Endothelial cell of umbilical vein (primary cell): ENCODE results near the gene DCLK1. TPM values are rescaled to one million over a fixed set of nuclear protein-coding genes. Genes with fewer than 3 reads are reported as not detected.

ENCODE experiments used
- BruUV-seq: library from RNA; stranded (reverse); fragments of 400-500 nt; replicated peaks from 2 replicates; lab custom pipeline; 2021; lab: Mats Ljungman, UMichigan
- CTCF ChIA-PET: fragments of 300-600, 350-600 bp; sonication (Branson Sonifier 250); formaldehyde crosslinking; loops from one replicate; lab custom pipeline; 2021; ENCODE audit warnings: antibody characterized with exemption, inconsistent platforms; lab: Charles Lee
- POLR2A ChIA-PET: fragments of 300-600, 350-600 bp; sonication (Branson Sonifier 250); formaldehyde crosslinking; loops from one replicate; lab custom pipeline; 2021; ENCODE audit warnings: antibody characterized with exemption, inconsistent platforms; lab: Charles Lee
- DNase-seq: peaks from one replicate; pipeline ENCODE4 v3.0.0-alpha.2; 2011; ENCODE audit warnings: low read depth, low spot score
- FAIRE-seq: peaks from 2 replicates; lab custom pipeline; 2011; peaks lifted over from hg19 to GRCh38; lab: Jason Lieb, UNC
- H2AFZ ChIP-seq: 2 replicates; pipeline ENCODE4 v1.6.0; 2012; ENCODE audit warnings: low read depth, low read length, control low read depth, inconsistent platforms
- H3K27ac ChIP-seq: 2 replicates; pipeline ENCODE4 v1.5.1; 2011; ENCODE audit warnings: low read depth, mild to moderate bottlenecking, control low read depth, low read length, moderate library complexity; ENCODE audit not compliant: insufficient read depth
- H3K27me3 ChIP-seq, 2 experiments: 2 replicates each; pipeline versions ENCODE4 v1.6.0 to v1.6.1; 2011; ENCODE audit warnings: low read length in 2 of 2, mixed read lengths in 1 of 2; ENCODE audit not compliant: control insufficient read depth in 2 of 2, insufficient read depth in 2 of 2
- H3K36me3 ChIP-seq, 2 experiments: 2 replicates in 1 of 2; 3 replicates in 1 of 2; pipeline ENCODE4 v1.5.1; 2011; ENCODE audit warnings: low read length in 2 of 2, mild to moderate bottlenecking in 1 of 2, moderate library complexity in 1 of 2; ENCODE audit not compliant: control insufficient read depth in 2 of 2, insufficient read depth in 2 of 2; ENCODE audit errors: extremely low read depth in 1 of 2
- H3K4me1 ChIP-seq: 3 replicates; pipeline ENCODE4 v1.5.1; 2011; ENCODE audit warnings: mild to moderate bottlenecking, low read length; ENCODE audit not compliant: control insufficient read depth, insufficient read depth; ENCODE audit errors: extremely low read depth
- H3K4me2 ChIP-seq: 2 replicates; pipeline ENCODE4 v1.6.1; 2011; ENCODE audit warnings: low read length, control low read depth, mixed read lengths; ENCODE audit not compliant: insufficient read depth
- H3K4me3 ChIP-seq, 3 experiments: fragments of 200-600 bp in 1 of 3; sonication (generic), shearing (Covaris generic) in 1 of 3; replicated peaks in 1 of 3; 2 replicates each; pipeline ENCODE4 v1.5.1; 2011 to 2016; ENCODE audit warnings: control low read depth in 3 of 3, low read length in 3 of 3, mild to moderate bottlenecking in 2 of 3, inconsistent platforms in 1 of 3, low read depth in 1 of 3, moderate library complexity in 1 of 3; ENCODE audit not compliant: insufficient read depth in 1 of 3
- H3K79me2 ChIP-seq: 2 replicates; pipeline ENCODE4 v1.6.0; 2012; ENCODE audit warnings: low read length, inconsistent platforms; ENCODE audit not compliant: control insufficient read depth, insufficient read depth
- H3K9ac ChIP-seq: replicated peaks from 2 replicates; pipeline ENCODE3; 2011; ENCODE audit warnings: low read length, control low read depth; ENCODE audit not compliant: insufficient read depth; ENCODE audit errors: extremely low read depth
- H3K9me1 ChIP-seq: replicated peaks from 3 replicates; pipeline ENCODE4 v1.6.0; 2011; ENCODE audit warnings: mild to moderate bottlenecking, low read length; ENCODE audit not compliant: control insufficient read depth, insufficient read depth; ENCODE audit errors: extremely low read depth
- H3K9me3 ChIP-seq: replicated peaks from 2 replicates; pipeline ENCODE4 v1.5.1; 2012; ENCODE audit warnings: low read length, inconsistent platforms; ENCODE audit not compliant: control insufficient read depth, insufficient read depth
- H4K20me1 ChIP-seq: replicated peaks from 2 replicates; pipeline ENCODE3; 2011; ENCODE audit warnings: mild to moderate bottlenecking, low read length; ENCODE audit not compliant: control insufficient read depth, insufficient read depth; ENCODE audit errors: extremely low read depth
- EZH2 ChIP-seq: IDR thresholded peaks from 2 replicates; pipeline ENCODE4 v1.6.1; 2012; ENCODE audit warnings: borderline replicate concordance, low read depth, mild to moderate bottlenecking, moderate library complexity, low read length, inconsistent platforms; ENCODE audit not compliant: severe bottlenecking
- FOS ChIP-seq: IDR thresholded peaks from 2 replicates; pipeline ENCODE4 v1.6.1; 2011; ENCODE audit warnings: mild to moderate bottlenecking, low read length, moderate library complexity, borderline replicate concordance; ENCODE audit not compliant: insufficient read depth
- GATA2 ChIP-seq: IDR thresholded peaks from 2 replicates; pipeline ENCODE4 v1.7.0; 2011; ENCODE audit warnings: low read depth, mild to moderate bottlenecking, moderate library complexity, mixed read lengths, low read length; ENCODE audit not compliant: insufficient read length, insufficient read depth
- JUN ChIP-seq: IDR thresholded peaks from 2 replicates; pipeline ENCODE4 v1.6.1; 2011; ENCODE audit warnings: borderline replicate concordance, low read depth; ENCODE audit not compliant: insufficient read length, insufficient read depth
- MAX ChIP-seq: IDR thresholded peaks from 2 replicates; pipeline ENCODE4 v1.6.1; 2011; ENCODE audit not compliant: insufficient read depth, insufficient read length
- MYC ChIP-seq: IDR thresholded peaks from one replicate; pipeline ENCODE4 v1.6.1; 2011; ENCODE audit warnings: mild to moderate bottlenecking, low read depth, low read length
- POLR2A ChIP-seq: IDR thresholded peaks from 2 replicates; pipeline ENCODE4 v1.6.1; 2012; ENCODE audit warnings: low read depth, mild to moderate bottlenecking, control low read depth, low read length
- POLR2AphosphoS5 ChIP-seq: IDR thresholded peaks from 2 replicates; pipeline ENCODE4 v1.6.1; 2012; ENCODE audit warnings: low read depth, mild to moderate bottlenecking, control low read depth, low read length, moderate library complexity; ENCODE audit not compliant: insufficient read depth
- dilution Hi-C: fragments of 300-500 bp; cut with MboI; formaldehyde crosslinking; loops from one replicate; pipeline ENCODE4 v1.15.0; 2019; ENCODE audit warnings: low sequenced_read_pairs; ENCODE audit not compliant: extremely low pct_ligation_motif_present
- intact Hi-C: fragments of 100-400 bp; cut with micrococcal nuclease; formaldehyde crosslinking; loops from one replicate; pipeline ENCODE4 v1.10.0; 2022
- polyA plus RNA-seq, 4 experiments: library from polyadenylated mRNA; depleted of rRNA in 3 of 4; stranded (reverse) in 3 of 4; unstranded in 1 of 4; fragments of >200 nt; gene quantifications; 2 replicates each; pipeline versions ENCODE4 v1.2.1 to v1.2.3, GENCODE V29; 2011 to 2012; ENCODE audit warnings: missing spikeins in 1 of 4
- total RNA-seq: library from RNA; stranded (reverse); gene quantifications from 2 replicates; pipeline ENCODE4 v1.2.3, GENCODE V29; 2021
- TF ChIP-seq, protein P1 (sequence below), 2 donors: IDR thresholded peaks; 1 replicate in 1 of 2; 2 replicates in 1 of 2; pipeline ENCODE4 v1.5.1; 2011; ENCODE audit warnings: low read length in 2 of 2, mild to moderate bottlenecking in 2 of 2, moderate library complexity in 2 of 2, control low read depth in 1 of 2, inconsistent platforms in 1 of 2, low read depth in 1 of 2; ENCODE audit not compliant: insufficient read depth in 1 of 2; ENCODE audit errors: extremely low read depth in 1 of 2

The DCLK1 gene
- total and polyA plus RNA-seq, 2 donors (not counting 3 experiments of a cell fraction or from before 2014, with no cell fraction given): 0.28 to 3.9 TPM

DNA sequence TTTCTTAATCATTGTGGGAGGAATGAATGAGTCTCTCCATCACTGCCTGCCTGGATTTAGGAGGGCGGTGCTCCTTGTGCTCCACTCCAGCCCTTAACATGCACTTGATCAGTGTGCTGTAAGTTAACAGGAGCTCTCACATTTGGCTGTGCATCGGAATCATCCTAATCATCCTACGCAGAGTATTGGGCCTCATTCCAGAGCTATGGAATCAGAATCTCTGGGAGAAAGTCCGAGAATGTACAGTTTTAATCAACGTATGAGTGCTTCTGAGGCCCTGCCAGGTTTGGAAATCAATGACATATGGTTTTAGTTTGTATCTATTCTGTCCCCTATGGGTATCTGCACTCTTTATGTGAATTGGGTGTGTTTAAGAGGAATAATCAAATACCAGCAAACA lies 34.9 kb upstream of the DCLK1 start:
- intact Hi-C loops: no loop called here
- ChIA-PET POLR2A (no interaction called here), CTCF (interaction anchor here (1.0 kb wide), 1 partner anchor 9 kb away, joined by 3 read pairs; no protein-coding TSS in a partner anchor)
- no peaks in the 10 kb centered on the region for H3K27me3 ChIP-seq
- H3K4me1 ChIP-seq: no peaks in the 10 kb centered on the region
- H3K9me1 ChIP-seq: no peaks in the 10 kb centered on the region
- TF ChIP-seq JUN (no peak), EZH2 (no peak), POLR2A (no peak), POLR2AphosphoS5 (no peak), MYC (no peak), GATA2 (no peak), FOS (no peak), MAX (no peak)
- TF ChIP-seq, protein P1, sequence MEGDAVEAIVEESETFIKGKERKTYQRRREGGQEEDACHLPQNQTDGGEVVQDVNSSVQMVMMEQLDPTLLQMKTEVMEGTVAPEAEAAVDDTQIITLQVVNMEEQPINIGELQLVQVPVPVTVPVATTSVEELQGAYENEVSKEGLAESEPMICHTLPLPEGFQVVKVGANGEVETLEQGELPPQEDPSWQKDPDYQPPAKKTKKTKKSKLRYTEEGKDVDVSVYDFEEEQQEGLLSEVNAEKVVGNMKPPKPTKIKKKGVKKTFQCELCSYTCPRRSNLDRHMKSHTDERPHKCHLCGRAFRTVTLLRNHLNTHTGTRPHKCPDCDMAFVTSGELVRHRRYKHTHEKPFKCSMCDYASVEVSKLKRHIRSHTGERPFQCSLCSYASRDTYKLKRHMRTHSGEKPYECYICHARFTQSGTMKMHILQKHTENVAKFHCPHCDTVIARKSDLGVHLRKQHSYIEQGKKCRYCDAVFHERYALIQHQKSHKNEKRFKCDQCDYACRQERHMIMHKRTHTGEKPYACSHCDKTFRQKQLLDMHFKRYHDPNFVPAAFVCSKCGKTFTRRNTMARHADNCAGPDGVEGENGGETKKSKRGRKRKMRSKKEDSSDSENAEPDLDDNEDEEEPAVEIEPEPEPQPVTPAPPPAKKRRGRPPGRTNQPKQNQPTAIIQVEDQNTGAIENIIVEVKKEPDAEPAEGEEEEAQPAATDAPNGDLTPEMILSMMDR (IDR thresholded peaks at IDR 0.05; ENCODE audit: extremely low read depth in 1 of 2, insufficient read depth in 1 of 2, low read depth in 1 of 2, low read length in 2 of 2): no peak
- no peaks in the 10 kb centered on the region for H3K36me3 ChIP-seq
- no peak overlapping the region for H3K27ac ChIP-seq
- dilution Hi-C loops: no loop called here
- FAIRE-seq: no peak
- no peak for DNase-seq
- no peaks in the 10 kb centered on the region for H3K9me3 ChIP-seq
- no peak overlapping the region for H2AFZ ChIP-seq
- H3K79me2 ChIP-seq: no peaks in the 10 kb centered on the region
- no peak overlapping the region for H3K9ac ChIP-seq
- H3K4me2 ChIP-seq: no peak overlapping the region
- no peaks in the 10 kb centered on the region for H4K20me1 ChIP-seq
- no peak overlapping the region for H3K4me3 ChIP-seq
- BruUV-seq: no TSS peak
